Activated T-cell treated with anti-CD3 and anti-CD28 coated beads, Interleukin-2, amount 50 U/mL, for 4 hours (primary cell): ENCODE measurements around the gene ADAMTS1. TPM values are rescaled to one million over a fixed set of nuclear protein-coding genes. Genes with fewer than 3 reads are reported as not detected.

Experiments used
- ATAC-seq, 2 donors: fragments of 200-7000 bp; cut with Tn5 transposase; one replicate each; pipeline ENCODE4 v1.10.0; 2021
- DNase-seq: peaks from one replicate; pipeline ENCODE4 v3.0.0-alpha.2; 2020
- H3K27me3 Mint-ChIP-seq: one replicate; pipeline ENCODE4 v1.8.0; 2021; ENCODE audit warnings: low read depth, mixed read lengths
- H3K36me3 Mint-ChIP-seq: one replicate; pipeline ENCODE4 v1.8.0; 2022; ENCODE audit warnings: mixed read lengths; ENCODE audit not compliant: insufficient read depth
- H3K4me1 Mint-ChIP-seq: one replicate; pipeline ENCODE4 v1.8.0; 2021; ENCODE audit warnings: low read depth, mixed read lengths
- H3K4me3 Mint-ChIP-seq: one replicate; pipeline ENCODE4 v1.8.0; 2021; ENCODE audit warnings: mild to moderate bottlenecking, moderate library complexity, mixed read lengths
- H3K9me3 Mint-ChIP-seq: one replicate; pipeline ENCODE4 v1.8.0; 2021; ENCODE audit warnings: mixed read lengths
- total RNA-seq, 3 donors: library from RNA; stranded (reverse); gene quantifications; one replicate each; pipeline ENCODE4 v1.2.1, GENCODE V29; 2021

Gene ADAMTS1
- total RNA-seq, 3 donors from 2014 or later, result 0.38 to 1.1 (median 1.0) TPM

- no peaks in the 10 kb centered on the region for H3K4me1 Mint-ChIP-seq
- DNase-seq (no peak), ATAC-seq (no peak)
- H3K9me3 Mint-ChIP-seq, result peaks cover 11% of the 10 kb centered on the region
- H3K4me3 Mint-ChIP-seq, result no peak overlapping the region
- no peaks in the 10 kb centered on the region for H3K36me3 Mint-ChIP-seq
- peaks cover 7% of the 10 kb centered on the region for H3K27me3 Mint-ChIP-seq
These were observed 49.3 kb downstream of the ADAMTS1 start for GRCh38 chr21:26795866-26796329.

GRCh38 chr21:26795412-26795805 lies 49.8 kb downstream of the ADAMTS1 start:
- no peak for ATAC-seq
- DNase-seq, result no peak
- Mint-ChIP-seq H3K36me3 (no peaks in the 10 kb centered on the region), H3K4me1 (no peaks in the 10 kb centered on the region), H3K27me3 (peaks cover 7% of the 10 kb centered on the region), H3K4me3 (no peak overlapping the region), H3K9me3 (peaks cover 11% of the 10 kb centered on the region)

- no peak overlapping the region for H3K4me3 Mint-ChIP-seq
- ATAC-seq, result no peak
- DNase-seq, result no peak
- no peaks in the 10 kb centered on the region for H3K4me1 Mint-ChIP-seq
- H3K9me3 Mint-ChIP-seq, result peaks cover 11% of the 10 kb centered on the region
- peaks cover 7% of the 10 kb centered on the region for H3K27me3 Mint-ChIP-seq
- no peaks in the 10 kb centered on the region for H3K36me3 Mint-ChIP-seq
These were observed 50.4 kb downstream of the ADAMTS1 start for GRCh38 chr21:26794597-26795411.

GRCh38 chr21:26790296-26790695 lies 54.9 kb downstream of the ADAMTS1 start:
- DNase-seq (no peak), ATAC-seq (no peak)
- H3K27me3 Mint-ChIP-seq, result peaks cover 3% of the 10 kb centered on the region
- H3K4me3 Mint-ChIP-seq, result no peak overlapping the region
- H3K9me3 Mint-ChIP-seq, result peaks cover 11% of the 10 kb centered on the region
- H3K4me1 Mint-ChIP-seq, result no peaks in the 10 kb centered on the region
- H3K36me3 Mint-ChIP-seq, result no peaks in the 10 kb centered on the region

- DNase-seq (no peak), ATAC-seq (no peak)
- no peaks in the 10 kb centered on the region for H3K4me1 Mint-ChIP-seq
- H3K9me3 Mint-ChIP-seq, result peaks cover 9% of the 10 kb centered on the region
- H3K27me3 Mint-ChIP-seq, result peaks cover 6% of the 10 kb centered on the region
- no peaks in the 10 kb centered on the region for H3K36me3 Mint-ChIP-seq
- H3K4me3 Mint-ChIP-seq, result no peak overlapping the region
These were observed 56.4 kb downstream of the ADAMTS1 start for GRCh38 chr21:26788790-26789189.

Other genes starting within 250 kb of the ADAMTS1 start
- gene ADAMTS5, start 121.7 kb upstream of the ADAMTS1 start, total RNA-seq, result not detected